ENCODE measurements around the gene RINL.
"Not testable (repeated sequence)": the region's sequence is repeated elsewhere in the genome, so short reads cannot be mapped to it uniquely, and the experiment has no call there.

Gene RINL

DNA sequence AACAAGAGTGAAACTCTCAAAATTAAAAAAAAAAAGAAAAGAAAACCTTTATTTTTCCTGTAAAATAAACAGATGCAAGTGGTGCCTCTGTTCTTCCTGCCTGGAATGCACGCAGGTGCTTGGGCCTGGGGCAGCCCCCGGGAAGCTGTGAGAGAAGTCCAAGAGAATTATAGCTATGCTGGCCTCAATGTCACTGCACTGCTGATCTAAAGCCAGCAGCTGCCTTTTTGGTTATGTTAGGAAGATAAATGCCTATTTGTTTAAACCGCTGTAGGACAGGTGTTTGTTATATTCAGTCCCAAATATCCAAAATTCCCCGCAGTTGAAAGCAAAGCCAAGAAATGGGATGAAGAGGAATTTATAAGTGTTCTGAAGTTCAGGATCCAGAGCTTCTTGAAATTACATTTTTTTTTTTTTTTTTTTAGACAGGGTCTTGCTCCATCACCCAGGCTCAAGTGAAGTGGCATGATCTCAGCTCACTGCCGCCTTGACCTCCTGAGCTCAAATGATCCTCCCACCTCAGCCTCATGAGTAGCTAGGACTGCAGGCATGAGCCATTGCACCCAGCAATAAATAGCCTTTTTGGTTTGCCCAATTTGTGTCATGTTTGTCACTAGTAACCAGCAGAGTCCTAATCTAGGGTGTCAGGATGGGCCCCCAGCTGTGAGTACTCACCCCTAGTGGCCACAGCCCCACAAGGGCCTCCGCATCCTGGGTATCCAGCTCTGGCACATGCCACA, 2.2 kb downstream of the RINL start:
- peak; percentile 13 to 57 (median 40) for DNase-seq

- not testable (repeated sequence) for DNase-seq
Measured at GRCh38 chr19:38873400-38873799, 4.7 kb downstream of the RINL start.

DNA sequence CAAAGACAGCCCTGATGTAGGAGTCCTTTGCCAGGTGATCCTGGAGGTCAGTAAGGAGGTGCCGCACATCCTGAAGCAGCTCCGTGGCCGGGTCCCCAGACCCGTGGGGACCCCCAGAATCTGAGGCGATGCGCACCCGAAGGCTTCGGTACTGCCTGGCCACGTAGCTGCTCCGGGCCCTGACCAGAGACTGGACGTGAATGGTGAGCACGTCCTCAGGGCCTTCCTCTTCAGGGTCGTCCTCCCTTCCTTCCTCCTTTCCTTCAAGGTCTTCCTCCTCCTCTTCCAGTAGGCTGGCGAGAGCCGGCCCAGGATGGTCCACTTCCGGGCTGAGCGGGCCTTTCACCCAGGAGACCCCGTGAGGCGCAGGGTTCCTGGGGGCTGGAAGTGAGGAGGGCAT, 7.5 kb downstream of the RINL start:
- no peak for DNase-seq

GRCh38 chr19:38869836-38870607, 8.1 kb downstream of the RINL start:
- peak; percentile 71 to 94 (median 78) for DNase-seq

DNA sequence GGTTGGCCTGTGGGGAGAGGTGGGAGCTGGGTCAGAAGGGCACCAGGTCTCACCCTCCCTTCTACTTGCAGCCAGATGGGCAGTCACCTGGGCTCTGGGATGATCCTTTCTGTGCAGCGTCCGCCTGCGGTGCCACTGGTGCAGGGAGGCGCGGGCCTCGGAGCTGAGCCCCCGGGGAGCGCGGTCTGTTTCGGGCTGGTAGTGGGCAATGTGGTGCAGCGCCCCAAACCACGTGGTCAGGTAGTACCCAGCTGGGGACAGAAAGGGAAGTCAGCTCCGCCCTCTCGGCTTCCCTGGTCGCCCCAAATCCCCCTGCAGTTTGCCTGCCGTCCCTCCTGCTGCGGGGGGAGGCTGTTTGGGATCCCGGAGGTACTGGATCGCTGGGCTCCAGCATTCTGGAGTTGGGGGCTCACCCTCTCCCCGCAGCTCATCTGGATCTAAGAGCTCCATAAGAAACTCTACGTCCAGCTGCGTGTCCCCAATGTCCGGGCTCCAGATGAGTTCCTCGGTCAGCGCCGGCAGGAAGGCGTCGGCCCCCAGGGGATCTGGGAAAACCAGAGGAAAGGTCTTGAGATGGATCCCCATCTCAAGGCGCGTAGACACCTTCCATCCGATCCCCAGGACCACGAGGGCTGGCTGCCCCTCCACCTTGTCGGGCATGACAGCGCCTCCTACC, 8.8 kb downstream of the RINL start:
- peak in 2 of 4 experiments; percentile 25 to 49 for DNase-seq

DNA sequence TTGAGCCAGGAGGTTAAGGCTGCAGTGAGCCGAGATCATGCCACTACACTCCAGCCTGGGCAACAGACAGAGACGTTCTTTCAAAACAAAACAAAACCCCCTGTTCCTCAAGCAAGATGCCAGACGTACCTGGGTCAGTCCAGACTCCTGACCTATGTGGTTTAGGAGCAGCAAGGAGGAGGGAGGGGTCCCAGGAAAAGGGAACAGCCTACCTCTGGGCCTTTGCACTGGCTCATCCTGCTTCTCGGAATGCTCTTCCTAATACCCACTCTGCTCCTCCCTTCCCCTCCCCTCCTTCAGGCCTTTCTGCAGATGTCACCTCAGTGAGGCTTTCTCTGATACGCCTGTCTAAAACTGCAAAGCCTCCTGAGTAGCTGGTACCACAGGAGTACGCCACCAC, 9.5 kb downstream of the RINL start:
- no peak for DNase-seq

GRCh38 chr19:38867171-38867780, 10.8 kb downstream of the RINL start:
- DNase-seq: no peak

- DNase-seq: peak in 2 of 4 experiments; percentile 26 to 29
Measured at GRCh38 chr19:38862321-38863059, 15.6 kb downstream of the RINL start.

DNA sequence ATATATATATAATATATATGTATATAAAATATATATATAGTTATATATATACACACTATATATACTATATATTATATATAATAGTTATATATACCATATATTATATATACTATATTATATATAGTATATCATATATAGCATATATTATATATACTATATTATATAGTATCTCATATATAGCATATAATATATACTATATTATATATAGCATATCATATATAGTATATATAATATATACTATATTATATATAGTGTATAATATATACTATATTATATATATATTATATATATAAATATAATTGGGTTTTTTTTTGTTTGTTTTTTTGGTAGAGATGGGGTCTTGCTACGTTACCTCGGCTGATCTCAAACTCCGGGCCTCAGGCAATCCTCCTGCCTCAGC, 16.7 kb downstream of the RINL start:
- DNase-seq: no peak

DNA sequence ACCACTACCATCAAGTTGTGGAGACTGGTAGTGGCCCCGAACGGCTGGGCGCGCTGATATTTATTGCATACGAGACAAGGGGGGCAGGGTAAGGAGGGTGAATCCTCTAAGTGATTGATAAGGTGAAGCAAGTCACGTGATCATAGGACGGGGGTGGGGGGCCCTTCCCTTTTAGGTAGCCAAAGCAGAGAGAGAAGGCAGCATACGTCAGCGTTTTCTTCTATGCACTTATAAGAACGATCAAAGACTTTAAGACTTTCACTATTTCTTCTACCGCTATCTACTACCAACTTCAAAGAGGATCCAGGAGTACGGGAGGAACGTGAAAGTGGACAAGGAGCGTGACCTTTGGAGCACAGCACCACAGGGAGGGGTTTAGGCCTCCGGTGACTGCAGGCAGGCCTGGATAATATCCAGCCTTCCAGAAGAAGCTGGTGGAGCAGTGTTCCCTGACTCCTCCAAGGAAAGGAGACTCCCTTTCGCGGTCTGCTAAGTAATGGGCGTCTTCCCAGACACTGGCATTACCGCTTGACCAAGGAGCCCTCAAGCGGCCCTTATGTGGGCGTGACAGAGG, 18.4 kb downstream of the RINL start:
- not testable (repeated sequence) for DNase-seq

DNA sequence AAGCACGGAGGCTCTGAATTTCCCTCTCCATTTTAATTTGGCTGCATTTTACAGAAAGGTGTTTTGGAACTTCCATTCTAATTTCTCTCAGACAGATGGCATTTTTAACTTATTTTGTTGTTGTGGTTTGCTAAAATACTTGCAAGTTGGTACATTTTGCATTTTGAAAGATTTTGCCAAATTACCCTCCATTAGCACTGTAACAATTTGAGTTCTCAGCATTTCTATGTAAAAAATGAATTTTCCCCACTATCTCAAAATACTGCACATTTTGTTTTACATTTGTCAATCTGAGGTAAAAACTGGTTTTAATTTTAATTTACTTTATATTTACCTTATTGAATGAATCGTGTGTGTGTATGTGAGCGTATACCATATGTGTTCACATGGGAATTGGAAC, 21.3 kb downstream of the RINL start:
- DNase-seq: no peak

GRCh38 chr19:38855751-38856150, 22.3 kb downstream of the RINL start:
- DNase-seq: not testable (repeated sequence)

- DNase-seq: not testable (repeated sequence)
Measured at GRCh38 chr19:38854961-38855360, 23.1 kb downstream of the RINL start.

DNA sequence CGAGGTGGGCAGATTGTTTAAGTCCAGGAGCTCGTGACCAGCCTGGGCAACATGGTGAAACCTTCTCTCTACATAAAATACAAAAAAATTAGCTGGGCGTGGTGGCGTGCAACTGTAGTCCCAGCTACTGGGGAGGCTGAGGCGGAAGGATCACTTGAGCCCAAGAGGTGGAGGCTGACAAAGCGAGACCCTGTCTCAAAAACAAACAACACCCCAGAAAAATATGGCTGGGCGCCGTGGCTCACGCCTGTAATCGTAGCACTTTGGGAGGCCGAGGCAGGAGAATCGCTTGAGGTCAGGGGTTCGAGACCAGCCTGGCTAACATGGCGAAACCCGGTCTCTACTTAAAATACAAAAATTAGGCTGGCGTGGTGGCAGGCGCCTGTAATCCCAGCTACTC, 24.9 kb downstream of the RINL start:
- no peak for DNase-seq

- peak; percentile 73 to 85 (median 80) for DNase-seq
Measured at GRCh38 chr19:38852231-38853044, 25.6 kb downstream of the RINL start.

DNA sequence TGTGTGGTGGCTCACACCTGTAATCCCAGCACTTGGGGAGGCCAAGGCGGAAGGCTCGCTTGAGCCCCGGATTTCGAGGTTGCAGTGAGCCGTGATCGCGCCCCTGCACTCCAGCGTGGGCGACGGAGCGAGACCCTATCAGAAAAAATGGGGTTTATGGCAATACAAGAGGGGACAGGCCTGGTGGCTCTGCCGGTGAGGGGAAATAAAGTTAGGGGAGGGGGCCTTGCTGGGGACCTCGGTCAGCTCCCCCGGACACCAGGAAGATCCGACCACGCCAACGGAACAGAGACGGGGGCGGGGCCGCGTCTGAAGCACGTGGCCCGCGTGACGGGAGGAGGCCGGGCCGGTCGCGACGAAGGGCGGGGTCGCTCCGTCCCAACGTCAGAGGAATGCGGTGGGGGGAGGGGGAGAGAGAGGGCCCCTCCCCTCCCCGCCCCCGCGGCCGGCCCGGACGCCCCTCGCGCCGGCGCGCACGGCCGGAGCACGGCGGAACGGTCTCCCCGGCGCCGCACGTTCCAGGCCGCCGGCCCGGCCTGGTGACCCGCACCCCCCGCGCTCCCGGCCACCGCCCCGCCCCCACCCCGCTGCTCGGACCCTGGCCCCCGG, 26.3 kb downstream of the RINL start:
- DNase-seq: peak; percentile 97 to 100 (median 98)

DNA sequence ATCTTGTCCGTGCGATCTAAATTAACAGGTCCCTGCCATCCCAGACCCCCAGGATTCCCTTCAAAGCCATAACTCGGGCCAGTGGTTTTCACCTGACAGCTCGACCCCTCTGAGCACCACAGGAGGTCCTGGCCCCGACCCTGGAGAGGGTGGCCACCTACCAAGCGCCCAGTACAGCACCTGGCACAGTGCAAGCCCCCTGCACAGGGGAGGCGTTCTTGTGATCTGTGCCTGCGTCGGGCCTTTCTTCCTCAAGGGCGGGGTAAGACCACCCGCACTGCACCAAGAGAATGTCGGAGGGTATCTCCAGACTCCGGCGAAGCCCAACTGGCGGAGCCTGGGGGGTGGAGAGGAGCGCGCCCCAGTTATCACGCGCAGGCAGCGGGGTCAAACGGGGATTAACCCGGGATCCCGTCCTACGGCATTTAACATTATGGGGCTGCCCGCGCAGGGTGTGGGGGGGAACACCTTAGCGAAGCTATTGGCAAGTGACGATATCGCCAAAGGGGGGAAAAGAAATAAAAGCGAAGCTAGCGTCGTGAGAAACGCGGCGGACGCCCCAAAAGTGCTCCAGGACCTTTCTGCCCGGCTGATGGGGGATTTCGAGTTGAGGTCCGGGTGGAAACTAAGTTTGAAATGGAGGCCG, 27.0 kb downstream of the RINL start:
- DNase-seq: peak; percentile 42 to 58 (median 44)

DNA sequence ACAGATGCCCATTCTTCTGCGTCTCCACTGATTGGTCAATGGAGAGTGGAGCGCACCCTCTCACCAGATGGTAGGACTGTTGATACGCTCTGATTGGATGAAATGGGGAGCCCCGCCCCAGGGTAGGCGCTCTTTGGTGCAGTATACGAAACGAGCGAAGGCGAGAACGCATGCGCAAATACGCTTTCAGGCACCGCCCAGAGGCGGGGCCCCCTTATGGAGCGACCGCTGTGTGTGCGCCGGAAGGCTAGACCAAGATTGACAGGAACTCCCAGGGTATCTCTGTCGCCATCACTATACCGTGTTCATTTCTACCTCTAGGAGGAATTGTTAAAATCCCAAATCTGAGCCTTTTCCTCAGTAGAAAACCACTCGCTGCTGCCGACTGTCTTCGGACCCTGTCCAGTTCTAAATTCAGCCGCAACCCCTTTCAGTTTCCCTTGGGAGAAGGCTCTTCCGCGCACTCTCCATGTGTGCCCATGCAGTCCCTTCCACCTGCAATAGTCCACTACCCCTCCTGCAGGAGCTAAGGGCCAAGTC, 27.6 kb downstream of the RINL start:
- peak in 1 of 4 experiments; percentile 99 for DNase-seq

- DNase-seq: peak; percentile 100
Measured at GRCh38 chr19:38849860-38850435, 28.1 kb downstream of the RINL start, which contains the start of gene HNRNPL. Gene HNRNPL (minus strand): TSS chr19:38849986. CDS start chr19:38849966, 20 bp downstream.

Data from suppressor macrophage (primary cell).